HCT116 (cell line): ENCODE data around the gene RAB24. TPM values are rescaled to one million over a fixed set of nuclear protein-coding genes. Genes with fewer than 3 reads are reported as not detected.

ENCODE experiments used
- ATAC-seq: fragments of 200-7000 bp; cut with Tn5 transposase; 2 replicates; pipeline ENCODE4 v1.9.1; 2020; ENCODE audit warnings: mild to moderate bottlenecking, moderate library complexity
- BruUV-seq: library from RNA; stranded (reverse); fragments of 400-500 nt; replicated peaks from 2 replicates; lab custom pipeline; 2021; lab: Mats Ljungman, UMichigan
- CTCF ChIA-PET: fragments of 300-600 bp; sonication (Branson Sonifier 250); formaldehyde crosslinking; loops from one replicate; lab custom pipeline; 2021; ENCODE audit warnings: antibody characterized with exemption; lab: Charles Lee
- POLR2A ChIA-PET: fragments of 300-600, 350-600 bp; sonication (Branson Sonifier 250); formaldehyde crosslinking; loops from one replicate; lab custom pipeline; 2021; ENCODE audit warnings: antibody characterized with exemption; lab: Charles Lee
- RAD21 ChIA-PET, 2 experiments: fragments of 300-600 bp; sonication (Branson Sonifier 250); formaldehyde crosslinking; loops; one replicate each; lab custom pipeline; 2023; ENCODE audit warnings: low total read pairs in 2 of 2; ENCODE audit not compliant: uncharacterized antibody in 2 of 2, unreplicated experiment in 2 of 2, low non-redundant PET in 1 of 2; lab: Charles Lee
- DNase-seq: peaks from one replicate; pipeline ENCODE4 v3.0.0-alpha.2; 2010; ENCODE audit warnings: low read depth, low spot score
- H2AFZ ChIP-seq: fragments of 200-600 bp; shearing (Covaris generic), sonication (generic); 2 replicates; pipeline ENCODE4 v1.6.1; 2017; ENCODE audit warnings: low read depth, mixed run types, mixed read lengths, antibody characterized with exemption, low read length; ENCODE audit not compliant: poor library complexity, severe bottlenecking
- H3K27ac ChIP-seq: 2 replicates; pipeline ENCODE4 v1.5.1; 2012; ENCODE audit warnings: low read depth, low read length
- H3K27me3 ChIP-seq: fragments of 200-600 bp; sonication (generic); 2 replicates; pipeline ENCODE4 v1.6.1; 2016; ENCODE audit warnings: mixed run types, low read length, mixed read lengths; ENCODE audit not compliant: insufficient read depth
- H3K36me3 ChIP-seq, 2 experiments: fragments of 200-500 bp in 1 of 2; fragments of 200-600 bp in 1 of 2; sonication (Bioruptor generic) in 1 of 2; sonication (generic) in 1 of 2; 2 replicates each; pipeline versions ENCODE4 v1.5.1 to v1.6.1; 2014 to 2016; ENCODE audit warnings: low read length in 2 of 2, inconsistent platforms in 1 of 2, mixed read lengths in 1 of 2, mixed run types in 1 of 2; ENCODE audit not compliant: insufficient read depth in 2 of 2, control insufficient read depth in 1 of 2
- H3K4me1 ChIP-seq, 2 experiments: fragments of 200-600 bp in 1 of 2; sonication (generic) in 1 of 2; 2 replicates each; pipeline versions ENCODE4 v1.5.1 to v1.6.1; 2012 to 2017; ENCODE audit warnings: low read length in 2 of 2, inconsistent platforms in 1 of 2, mild to moderate bottlenecking in 1 of 2, mixed read lengths in 1 of 2, mixed run types in 1 of 2, moderate library complexity in 1 of 2; ENCODE audit not compliant: insufficient read depth in 2 of 2, control insufficient read depth in 1 of 2
- H3K4me2 ChIP-seq: fragments of 200-600 bp; sonication (generic); 2 replicates; pipeline ENCODE4 v1.6.1; 2017; ENCODE audit warnings: mixed run types, low read length, mixed read lengths
- H3K4me3 ChIP-seq, 2 experiments: fragments of 200-600 bp in 1 of 2; sonication (generic) in 1 of 2; replicated peaks in 1 of 2; 2 replicates each; pipeline ENCODE4 v1.5.1; 2011 to 2016; ENCODE audit warnings: low read length in 2 of 2, control low read depth in 1 of 2, low read depth in 1 of 2, mild to moderate bottlenecking in 1 of 2, mixed read lengths in 1 of 2, mixed run types in 1 of 2
- H3K79me2 ChIP-seq: fragments of 200-600 bp; sonication (generic); 2 replicates; pipeline ENCODE4 v1.6.1; 2017; ENCODE audit warnings: mild to moderate bottlenecking, mixed run types, low read length, moderate library complexity, mixed read lengths; ENCODE audit not compliant: insufficient read depth
- H3K9ac ChIP-seq: fragments of 200-600 bp; sonication (generic); 2 replicates; pipeline ENCODE4 v1.6.1; 2016; ENCODE audit warnings: low read length, mixed read lengths
- H3K9me2 ChIP-seq: fragments of 200-600 bp; sonication (generic), shearing (Covaris generic); 2 replicates; pipeline ENCODE4 v1.6.1; 2017; ENCODE audit warnings: mixed run types, mild to moderate bottlenecking, moderate library complexity; ENCODE audit not compliant: insufficient read depth
- H3K9me3 ChIP-seq, 2 experiments: fragments of 200-500 bp in 1 of 2; fragments of 200-600 bp in 1 of 2; sonication (Bioruptor generic) in 1 of 2; sonication (generic) in 1 of 2; 2 replicates each; pipeline ENCODE4 v1.6.1; 2014 to 2017; ENCODE audit warnings: low read length in 2 of 2, mixed read lengths in 2 of 2, inconsistent platforms in 1 of 2, low read depth in 1 of 2, mild to moderate bottlenecking in 1 of 2, mixed run types in 1 of 2, moderate library complexity in 1 of 2; ENCODE audit not compliant: control insufficient read depth in 1 of 2, insufficient read depth in 1 of 2
- H4K20me1 ChIP-seq: fragments of 200-600 bp; sonication (generic), shearing (Covaris generic); 2 replicates; pipeline ENCODE4 v1.6.1; 2017; ENCODE audit warnings: mixed run types, mild to moderate bottlenecking, moderate library complexity; ENCODE audit not compliant: insufficient read depth
- CBX3 ChIP-seq: IDR thresholded peaks from 2 replicates; pipeline ENCODE4 v1.6.1; 2012; ENCODE audit warnings: low read depth
- EZH2 ChIP-seq: fragments of 200-600 bp; sonication (generic); IDR thresholded peaks from 2 replicates; pipeline ENCODE4 v1.6.1; 2017; ENCODE audit warnings: antibody characterized with exemption, mixed run types
- FOSL1 ChIP-seq: IDR thresholded peaks from 2 replicates; pipeline ENCODE4 v1.6.1; 2012; ENCODE audit warnings: low read depth
- JUND ChIP-seq: IDR thresholded peaks from 2 replicates; pipeline ENCODE4 v1.6.1; 2012
- POLR2A ChIP-seq: IDR thresholded peaks from 2 replicates; pipeline ENCODE4 v1.7.0; 2011; ENCODE audit warnings: borderline replicate concordance; ENCODE audit not compliant: insufficient read depth, insufficient read length; ENCODE audit errors: extremely low read depth
- POLR2AphosphoS5 ChIP-seq: IDR thresholded peaks from 2 replicates; pipeline ENCODE4 v1.6.1; 2011; ENCODE audit warnings: mild to moderate bottlenecking, low read depth, low read length, moderate library complexity
- RAD21 ChIP-seq: IDR thresholded peaks from 2 replicates; pipeline ENCODE4 v1.6.1; 2012; ENCODE audit warnings: low read depth, mild to moderate bottlenecking
- SIN3A ChIP-seq: IDR thresholded peaks from 2 replicates; pipeline ENCODE4 v1.6.1; 2012; ENCODE audit warnings: low read depth
- SRF ChIP-seq: IDR thresholded peaks from 2 replicates; pipeline ENCODE4 v1.6.1; 2012; ENCODE audit warnings: low read depth
- TCF7L2 ChIP-seq: IDR thresholded peaks from 2 replicates; pipeline ENCODE4 v1.7.0; 2011; ENCODE audit warnings: borderline replicate concordance, inconsistent platforms; ENCODE audit not compliant: insufficient read depth, insufficient read length; ENCODE audit errors: extremely low read depth
- YY1 ChIP-seq: IDR thresholded peaks from 2 replicates; pipeline ENCODE4 v1.6.1; 2011; ENCODE audit warnings: low read length, low read depth, moderate library complexity, mild to moderate bottlenecking; ENCODE audit not compliant: insufficient replicate concordance; ENCODE audit errors: extremely low read depth
- intact Hi-C: fragments of 100-400 bp; cut with micrococcal nuclease; formaldehyde crosslinking; loops from 2 replicates; pipeline ENCODE4 v1.10.0; 2022
- total RNA-seq: library from RNA; stranded (reverse); gene quantifications from one replicate; pipeline ENCODE4 v1.2.1, GENCODE V29; 2021; ENCODE audit not compliant: unreplicated experiment
- TF ChIP-seq, protein P1 (sequence below): IDR thresholded peaks from 2 replicates; pipeline ENCODE4 v1.6.1; 2012; ENCODE audit warnings: low read depth

RAB24 gene
- total RNA-seq, 1 experiment from 2014 or later = 13.5 TPM

GRCh38 chr5:177339107-177339638, 35.7 kb upstream of the RAB24 start:
- TF ChIP-seq SRF (no peak), YY1 (no peak), FOSL1 (no peak), TCF7L2 (no peak), CBX3 (no peak), JUND (no peak), RAD21 (no peak), EZH2 (no peak), POLR2A (no peak), SIN3A (no peak), POLR2AphosphoS5 (no peak)
- TF ChIP-seq, protein P1, sequence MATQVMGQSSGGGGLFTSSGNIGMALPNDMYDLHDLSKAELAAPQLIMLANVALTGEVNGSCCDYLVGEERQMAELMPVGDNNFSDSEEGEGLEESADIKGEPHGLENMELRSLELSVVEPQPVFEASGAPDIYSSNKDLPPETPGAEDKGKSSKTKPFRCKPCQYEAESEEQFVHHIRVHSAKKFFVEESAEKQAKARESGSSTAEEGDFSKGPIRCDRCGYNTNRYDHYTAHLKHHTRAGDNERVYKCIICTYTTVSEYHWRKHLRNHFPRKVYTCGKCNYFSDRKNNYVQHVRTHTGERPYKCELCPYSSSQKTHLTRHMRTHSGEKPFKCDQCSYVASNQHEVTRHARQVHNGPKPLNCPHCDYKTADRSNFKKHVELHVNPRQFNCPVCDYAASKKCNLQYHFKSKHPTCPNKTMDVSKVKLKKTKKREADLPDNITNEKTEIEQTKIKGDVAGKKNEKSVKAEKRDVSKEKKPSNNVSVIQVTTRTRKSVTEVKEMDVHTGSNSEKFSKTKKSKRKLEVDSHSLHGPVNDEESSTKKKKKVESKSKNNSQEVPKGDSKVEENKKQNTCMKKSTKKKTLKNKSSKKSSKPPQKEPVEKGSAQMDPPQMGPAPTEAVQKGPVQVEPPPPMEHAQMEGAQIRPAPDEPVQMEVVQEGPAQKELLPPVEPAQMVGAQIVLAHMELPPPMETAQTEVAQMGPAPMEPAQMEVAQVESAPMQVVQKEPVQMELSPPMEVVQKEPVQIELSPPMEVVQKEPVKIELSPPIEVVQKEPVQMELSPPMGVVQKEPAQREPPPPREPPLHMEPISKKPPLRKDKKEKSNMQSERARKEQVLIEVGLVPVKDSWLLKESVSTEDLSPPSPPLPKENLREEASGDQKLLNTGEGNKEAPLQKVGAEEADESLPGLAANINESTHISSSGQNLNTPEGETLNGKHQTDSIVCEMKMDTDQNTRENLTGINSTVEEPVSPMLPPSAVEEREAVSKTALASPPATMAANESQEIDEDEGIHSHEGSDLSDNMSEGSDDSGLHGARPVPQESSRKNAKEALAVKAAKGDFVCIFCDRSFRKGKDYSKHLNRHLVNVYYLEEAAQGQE = no peak
- RAD21 ChIA-PET = no interaction called here
- BruUV-seq = no TSS peak
- intact Hi-C loops = no loop called here
- H4K20me1 ChIP-seq = no peaks in the 10 kb centered on the region
- CTCF ChIA-PET = no interaction called here
- no peaks in the 10 kb centered on the region for H3K27me3 ChIP-seq
- no peak overlapping the region for H3K4me3 ChIP-seq
- POLR2A ChIA-PET = interaction anchor here (1.2 kb wide), 1 partner anchor 13 kb away, joined by 3 read pairs; the partner anchor contains the start of gene LMAN2
- no peak overlapping the region for H3K9ac ChIP-seq
- H3K4me1 ChIP-seq = no peaks in the 10 kb centered on the region
- H3K4me2 ChIP-seq = no peak overlapping the region
- no peak for DNase-seq
- ATAC-seq = no peak
- H3K36me3 ChIP-seq = peaks cover 22 to 30% of the 10 kb centered on the region in 2 experiments; a peak in 3 of 4 replicates
- no peaks in the 10 kb centered on the region for H3K9me2 ChIP-seq
- no peak overlapping the region; the same call in 1 of the 2 replicates for H3K27ac ChIP-seq
- peaks cover 41% of the 10 kb centered on the region for H3K79me2 ChIP-seq
- no peak overlapping the region for H2AFZ ChIP-seq
- no peaks in the 10 kb centered on the region for H3K9me3 ChIP-seq
